SKM-1 treated with dmso at 0.1 percent for 144 hours (cell line): ENCODE results near the gene LTB4R.
A peak's percentile ranks its signal among the peaks of the same experiment; 100 is the strongest.

Source experiments
- DNase-seq: peaks from one replicate; lab custom pipeline; 2025; ENCODE audit not compliant: unreplicated experiment; lab: John Stamatoyannopoulos, UW

The LTB4R gene

GRCh38 chr14:24299255-24300191 lies 11.8 kb upstream of the LTB4R start, which contains the start of the genes DHRS1 and NOP9:
DHRS1 (minus strand) TSS chr14:24299780; CDS start chr14:24299106, 674 bp downstream.
NOP9 (plus strand) TSS chr14:24299850; CDS start chr14:24299955, 105 bp downstream.
- peak; percentile 45 for DNase-seq

- no peak for DNase-seq
These were observed 10.8 kb upstream of the LTB4R start for GRCh38 chr14:24300326-24300980.

GRCh38 chr14:24304019-24304387 lies 7.3 kb upstream of the LTB4R start:
- no peak for DNase-seq

GRCh38 chr14:24307156-24307574 lies 4.1 kb upstream of the LTB4R start:
- DNase-seq, result no peak

- DNase-seq, result no peak
These were observed 3.5 kb upstream of the LTB4R start, which contains the start of gene CIDEB for GRCh38 chr14:24307575-24308341. CIDEB (minus strand) TSS chr14:24307977; CDS start chr14:24307858, 119 bp downstream.

- DNase-seq, result no peak
These were observed 2.8 kb upstream of the LTB4R start for GRCh38 chr14:24308342-24309124.

- DNase-seq, result no peak
These were observed 1.6 kb upstream of the LTB4R start, which contains the start of gene LTB4R2 for GRCh38 chr14:24309538-24310264. LTB4R2 (plus strand) TSS chr14:24310140; CDS start chr14:24310665, 525 bp downstream.

- DNase-seq, result no peak
These were observed 1.0 kb upstream of the LTB4R start for GRCh38 chr14:24310265-24310645.

- DNase-seq, result no peak
These were observed 724 bp downstream of the LTB4R start for GRCh38 chr14:24311837-24312615.

GRCh38 chr14:24312736-24313507 lies 1.6 kb downstream of the LTB4R start:
- DNase-seq, result peak; percentile 80

- no peak for DNase-seq
These were observed 2.6 kb downstream of the LTB4R start for GRCh38 chr14:24313913-24314312.

- DNase-seq, result no peak
These were observed 3.3 kb downstream of the LTB4R start for GRCh38 chr14:24314377-24315193.

GRCh38 chr14:24315243-24315806 lies 4.0 kb downstream of the LTB4R start:
- no peak for DNase-seq

- no peak for DNase-seq
These were observed 4.7 kb downstream of the LTB4R start for GRCh38 chr14:24315807-24316596.

GRCh38 chr14:24316597-24316950 lies 5.3 kb downstream of the LTB4R start:
- no peak for DNase-seq
